Omental fat pad (tissue), 4 donors: ENCODE data around the gene BIRC2. TPM values are rescaled to one million over a fixed set of nuclear protein-coding genes. Genes with fewer than 3 reads are reported as not detected.
"Not testable (repeated sequence)": the region's sequence is repeated elsewhere in the genome, so short reads cannot be mapped to it uniquely, and the experiment has no call there.

Experiments
- ATAC-seq: fragments of 150-250 bp; one replicate; pipeline ENCODE4 v1.9.1; 2016; ENCODE audit warnings: mild to moderate bottlenecking, moderate library complexity; ENCODE audit not compliant: low FRiP score
- DNase-seq: peaks from one replicate; pipeline ENCODE4 v3.0.0-alpha.2; 2019; ENCODE audit warnings: low spot score
- total RNA-seq, 4 donors: library from RNA; depleted of rRNA; stranded (reverse); fragments of >200 nt; gene quantifications; one replicate each; pipeline ENCODE4 v1.1.0, GENCODE V29; 2016
- TF ChIP-seq, protein P1 (sequence below), 3 donors: fragments of 450-650 bp; IDR thresholded peaks; one replicate each; pipeline ENCODE4 v1.5.1; 2016 to 2017; ENCODE audit warnings: antibody characterized with exemption in 3 of 3, mild to moderate bottlenecking in 3 of 3, moderate library complexity in 2 of 3

Gene BIRC2
- 10 to 100 TPM; 39.4 to 56.0 (median 53.4) TPM for total RNA-seq

GRCh38 chr11:102346748-102347461, at the start of gene BIRC2:
Gene BIRC2, plus strand, starts transcription at chr11:102347214. Its CDS starts 2,641 bp downstream, at chr11:102349855.
- peak; percentile 97 for ATAC-seq
- TF ChIP-seq, protein P1, sequence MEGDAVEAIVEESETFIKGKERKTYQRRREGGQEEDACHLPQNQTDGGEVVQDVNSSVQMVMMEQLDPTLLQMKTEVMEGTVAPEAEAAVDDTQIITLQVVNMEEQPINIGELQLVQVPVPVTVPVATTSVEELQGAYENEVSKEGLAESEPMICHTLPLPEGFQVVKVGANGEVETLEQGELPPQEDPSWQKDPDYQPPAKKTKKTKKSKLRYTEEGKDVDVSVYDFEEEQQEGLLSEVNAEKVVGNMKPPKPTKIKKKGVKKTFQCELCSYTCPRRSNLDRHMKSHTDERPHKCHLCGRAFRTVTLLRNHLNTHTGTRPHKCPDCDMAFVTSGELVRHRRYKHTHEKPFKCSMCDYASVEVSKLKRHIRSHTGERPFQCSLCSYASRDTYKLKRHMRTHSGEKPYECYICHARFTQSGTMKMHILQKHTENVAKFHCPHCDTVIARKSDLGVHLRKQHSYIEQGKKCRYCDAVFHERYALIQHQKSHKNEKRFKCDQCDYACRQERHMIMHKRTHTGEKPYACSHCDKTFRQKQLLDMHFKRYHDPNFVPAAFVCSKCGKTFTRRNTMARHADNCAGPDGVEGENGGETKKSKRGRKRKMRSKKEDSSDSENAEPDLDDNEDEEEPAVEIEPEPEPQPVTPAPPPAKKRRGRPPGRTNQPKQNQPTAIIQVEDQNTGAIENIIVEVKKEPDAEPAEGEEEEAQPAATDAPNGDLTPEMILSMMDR (IDR thresholded peaks at IDR 0.05) = no peak
- peak; percentile 94 for DNase-seq

- ATAC-seq, DNase-seq: not testable (repeated sequence)
Observed at GRCh38 chr11:102300837-102301236, 46.2 kb upstream of the BIRC2 start.

GRCh38 chr11:102302241-102302640, 44.8 kb upstream of the BIRC2 start:
- DNase-seq (no peak), ATAC-seq (no peak)
- TF ChIP-seq, protein P1 (IDR thresholded peaks at IDR 0.05) = no peak

DNA sequence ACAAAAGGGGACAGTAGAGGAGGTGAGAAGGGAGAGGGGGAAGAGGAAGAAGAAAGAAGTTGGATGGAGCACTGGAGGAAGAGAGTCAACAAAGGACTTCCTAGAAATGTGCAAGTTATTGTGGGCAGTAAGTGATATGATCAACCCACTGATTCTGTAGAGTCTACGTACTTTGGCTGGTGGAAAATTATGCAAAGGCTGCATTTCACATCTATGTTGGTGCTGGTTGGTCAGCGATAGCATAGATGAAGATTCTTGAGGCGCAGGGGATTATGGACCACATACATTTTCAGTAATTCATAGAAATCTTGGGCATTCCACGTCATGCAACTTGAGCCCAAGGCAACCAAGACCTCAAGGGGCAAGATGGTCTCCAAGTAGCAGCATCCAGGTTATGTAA, 42.3 kb upstream of the BIRC2 start:
- DNase-seq (no peak), ATAC-seq (no peak)
- TF ChIP-seq, protein P1 (IDR thresholded peaks at IDR 0.05) = no peak

GRCh38 chr11:102305352-102306047, 41.5 kb upstream of the BIRC2 start:
- no peak for ATAC-seq
- TF ChIP-seq, protein P1 (IDR thresholded peaks at IDR 0.05) = no peak
- DNase-seq = no peak

GRCh38 chr11:102306048-102306597, 40.9 kb upstream of the BIRC2 start:
- DNase-seq (no peak), ATAC-seq (peak; percentile 60)
- TF ChIP-seq, protein P1 (IDR thresholded peaks at IDR 0.05) = no peak

DNA sequence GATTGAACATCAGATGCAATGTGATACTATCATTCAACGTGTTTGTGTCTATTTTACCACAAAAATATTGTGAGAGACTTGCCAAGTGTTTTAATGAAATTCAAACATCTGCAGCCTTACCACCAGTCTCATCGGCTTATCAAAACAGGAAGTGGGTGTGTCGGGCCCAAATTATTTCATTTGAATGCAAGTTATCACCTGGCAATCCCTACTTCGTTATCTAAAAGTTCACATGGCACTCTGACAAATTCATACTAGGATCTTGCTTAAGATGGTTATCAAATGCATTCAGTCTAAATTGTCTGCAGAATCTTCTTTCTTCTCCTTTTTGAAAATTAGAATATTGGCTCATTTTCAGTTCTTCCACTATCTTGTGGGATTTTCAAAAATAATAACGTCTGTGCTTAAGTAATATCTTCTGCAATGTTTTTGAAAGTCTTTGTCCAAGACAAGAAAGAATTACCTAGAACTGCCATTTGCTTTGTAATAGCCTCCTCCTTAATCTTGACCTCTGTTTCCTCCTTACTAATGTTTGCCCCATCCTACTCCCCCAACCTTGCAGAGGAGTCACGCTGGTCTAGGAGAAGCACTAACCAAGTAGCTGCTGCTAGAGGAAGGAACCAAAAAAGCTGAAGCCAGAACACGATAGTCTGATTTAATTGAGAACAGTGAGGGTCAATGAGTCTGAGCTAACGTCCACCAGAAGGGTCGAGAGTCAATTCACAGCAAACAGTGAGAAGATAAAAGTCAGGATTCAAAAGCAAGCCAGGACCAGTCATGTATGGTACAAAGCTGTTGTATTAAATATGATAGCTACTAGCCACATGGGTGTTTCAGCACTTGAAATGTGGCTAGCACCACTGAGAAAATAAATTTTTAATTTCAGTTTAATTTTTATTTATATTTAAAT, 39.9 kb upstream of the BIRC2 start:
- ATAC-seq (peak; percentile 45), DNase-seq (no peak)
- TF ChIP-seq, protein P1 (IDR thresholded peaks at IDR 0.05) = no peak
